HEK293T (cell line): ENCODE measurements around the gene VAT1L.

Source experiments
- ARNT ChIP-seq: fragments of 450-650 bp; IDR thresholded peaks from 2 replicates; pipeline ENCODE4 v1.6.1; 2017; ENCODE audit warnings: mild to moderate bottlenecking
- ELF4 ChIP-seq: fragments of 450-650 bp; IDR thresholded peaks from 2 replicates; pipeline ENCODE4 v1.6.1; 2017; ENCODE audit warnings: antibody characterized with exemption
- FOXA1 ChIP-seq: fragments of 450-650 bp; IDR thresholded peaks from 2 replicates; pipeline ENCODE4 v1.6.1; 2016; ENCODE audit warnings: mild to moderate bottlenecking
- FOXK2 ChIP-seq: fragments of 450-650 bp; IDR thresholded peaks from 2 replicates; pipeline ENCODE4 v1.6.1; 2016; ENCODE audit warnings: mild to moderate bottlenecking
- FOXM1 ChIP-seq: fragments of 450-650 bp; IDR thresholded peaks from 2 replicates; pipeline ENCODE4 v1.6.1; 2017; ENCODE audit warnings: mild to moderate bottlenecking, borderline replicate concordance
- LEF1 ChIP-seq: fragments of 450-650 bp; IDR thresholded peaks from 2 replicates; pipeline ENCODE4 v1.6.1; 2017; ENCODE audit warnings: mild to moderate bottlenecking, borderline replicate concordance
- NFRKB ChIP-seq: fragments of 450-650 bp; IDR thresholded peaks from 2 replicates; pipeline ENCODE4 v1.6.1; 2016; ENCODE audit warnings: mild to moderate bottlenecking, moderate library complexity
- SP1 ChIP-seq: fragments of 450-650 bp; IDR thresholded peaks from 2 replicates; pipeline ENCODE4 v1.6.1; 2017
- SUZ12 ChIP-seq: fragments of 450-650 bp; IDR thresholded peaks from 2 replicates; pipeline ENCODE4 v1.6.1; 2016; ENCODE audit warnings: mild to moderate bottlenecking
- TARDBP ChIP-seq: fragments of 450-650 bp; IDR thresholded peaks from 2 replicates; pipeline ENCODE4 v1.6.1; 2016
- TF ChIP-seq, protein P1 (sequence below): fragments of 450-650 bp; IDR thresholded peaks from 2 replicates; pipeline ENCODE4 v1.6.1; 2016

DNA sequence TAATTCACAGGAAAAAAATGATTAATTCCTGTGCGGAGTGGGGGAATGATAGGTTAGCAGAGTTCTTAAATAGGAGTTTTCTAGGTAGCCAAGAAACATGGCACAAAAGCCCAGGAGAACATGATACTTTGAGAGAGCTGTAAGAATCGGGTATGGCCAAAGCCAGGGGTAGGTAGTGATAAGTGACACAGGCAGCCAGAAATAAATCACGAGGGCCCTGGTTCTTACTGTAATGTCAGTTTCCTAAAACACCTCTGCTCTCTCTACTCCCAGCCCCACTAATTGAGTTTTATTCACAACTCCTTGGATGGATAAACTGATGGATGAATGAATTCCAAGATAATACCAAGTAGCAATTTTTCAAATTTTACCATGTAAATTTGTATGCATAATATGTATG lies 54.1 kb downstream of the VAT1L start:
- TF ChIP-seq, protein P1, sequence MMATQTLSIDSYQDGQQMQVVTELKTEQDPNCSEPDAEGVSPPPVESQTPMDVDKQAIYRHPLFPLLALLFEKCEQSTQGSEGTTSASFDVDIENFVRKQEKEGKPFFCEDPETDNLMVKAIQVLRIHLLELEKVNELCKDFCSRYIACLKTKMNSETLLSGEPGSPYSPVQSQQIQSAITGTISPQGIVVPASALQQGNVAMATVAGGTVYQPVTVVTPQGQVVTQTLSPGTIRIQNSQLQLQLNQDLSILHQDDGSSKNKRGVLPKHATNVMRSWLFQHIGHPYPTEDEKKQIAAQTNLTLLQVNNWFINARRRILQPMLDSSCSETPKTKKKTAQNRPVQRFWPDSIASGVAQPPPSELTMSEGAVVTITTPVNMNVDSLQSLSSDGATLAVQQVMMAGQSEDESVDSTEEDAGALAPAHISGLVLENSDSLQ = no peak
- no peak for TF ChIP-seq TARDBP
- TF ChIP-seq FOXM1 = no peak
- TF ChIP-seq FOXK2 = no peak
- no peak for TF ChIP-seq ARNT
- TF ChIP-seq SP1 = no peak
- no peak for TF ChIP-seq LEF1
- no peak for TF ChIP-seq SUZ12
- no peak for TF ChIP-seq FOXA1
- TF ChIP-seq ELF4 = no peak
- TF ChIP-seq NFRKB = no peak
